Liver (tissue), 3 donors: ENCODE measurements around the gene CXCR3.

Experiments
- CTCF ChIP-seq: fragments of 150-350 bp; IDR thresholded peaks from 2 replicates; pipeline ENCODE4 v1.5.1; 2017; ENCODE audit warnings: improper control_type of control experiment, low read depth, low read length; ENCODE audit not compliant: missing input control
- EGR1 ChIP-seq, 2 donors: IDR thresholded peaks; 2 replicates each; pipeline ENCODE4 v1.6.1; 2016 to 2018; ENCODE audit warnings: antibody characterized with exemption in 2 of 2, low read depth in 2 of 2
- HNF4G ChIP-seq: IDR thresholded peaks from 2 replicates; pipeline ENCODE4 v1.6.1; 2016; ENCODE audit warnings: antibody characterized with exemption
- JUND ChIP-seq, 2 donors: IDR thresholded peaks; 2 replicates each; pipeline ENCODE4 v1.6.1; 2016; ENCODE audit warnings: antibody characterized with exemption in 2 of 2
- NR2F2 ChIP-seq: IDR thresholded peaks from 2 replicates; pipeline ENCODE4 v1.6.1; 2016; ENCODE audit warnings: antibody characterized with exemption
- RAD21 ChIP-seq, 2 donors: IDR thresholded peaks; 2 replicates each; pipeline ENCODE4 v1.6.1; 2016; ENCODE audit warnings: antibody characterized with exemption in 2 of 2, mild to moderate bottlenecking in 2 of 2
- TAF1 ChIP-seq: conservative IDR thresholded peaks from 2 replicates; pipeline ENCODE4 v1.6.1; 2016; ENCODE audit warnings: antibody characterized with exemption, mild to moderate bottlenecking
- TF ChIP-seq, protein P1 (sequence below): IDR thresholded peaks from 2 replicates; pipeline ENCODE4 v1.6.1; 2016; ENCODE audit warnings: antibody characterized with exemption
- TF ChIP-seq, protein P2 (sequence below): IDR thresholded peaks from 2 replicates; pipeline ENCODE4 v1.6.1; 2016; ENCODE audit warnings: antibody characterized with exemption
- donor health status: healthy.
- donor health status: healthy.

GRCh38 chrX:71622032-71622575 is 3.8 kb upstream of the CXCR3 start:
- TF ChIP-seq RAD21 (IDR thresholded peaks at IDR 0.05) = no peak
- no peak for TF ChIP-seq CTCF
- TF ChIP-seq, protein P1, sequence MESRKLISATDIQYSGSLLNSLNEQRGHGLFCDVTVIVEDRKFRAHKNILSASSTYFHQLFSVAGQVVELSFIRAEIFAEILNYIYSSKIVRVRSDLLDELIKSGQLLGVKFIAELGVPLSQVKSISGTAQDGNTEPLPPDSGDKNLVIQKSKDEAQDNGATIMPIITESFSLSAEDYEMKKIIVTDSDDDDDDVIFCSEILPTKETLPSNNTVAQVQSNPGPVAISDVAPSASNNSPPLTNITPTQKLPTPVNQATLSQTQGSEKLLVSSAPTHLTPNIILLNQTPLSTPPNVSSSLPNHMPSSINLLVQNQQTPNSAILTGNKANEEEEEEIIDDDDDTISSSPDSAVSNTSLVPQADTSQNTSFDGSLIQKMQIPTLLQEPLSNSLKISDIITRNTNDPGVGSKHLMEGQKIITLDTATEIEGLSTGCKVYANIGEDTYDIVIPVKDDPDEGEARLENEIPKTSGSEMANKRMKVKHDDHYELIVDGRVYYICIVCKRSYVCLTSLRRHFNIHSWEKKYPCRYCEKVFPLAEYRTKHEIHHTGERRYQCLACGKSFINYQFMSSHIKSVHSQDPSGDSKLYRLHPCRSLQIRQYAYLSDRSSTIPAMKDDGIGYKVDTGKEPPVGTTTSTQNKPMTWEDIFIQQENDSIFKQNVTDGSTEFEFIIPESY = no peak
- no peak for TF ChIP-seq EGR1 (IDR thresholded peaks at IDR 0.05; ENCODE audit: low read depth in 2 of 2)
- TF ChIP-seq, protein P2, sequence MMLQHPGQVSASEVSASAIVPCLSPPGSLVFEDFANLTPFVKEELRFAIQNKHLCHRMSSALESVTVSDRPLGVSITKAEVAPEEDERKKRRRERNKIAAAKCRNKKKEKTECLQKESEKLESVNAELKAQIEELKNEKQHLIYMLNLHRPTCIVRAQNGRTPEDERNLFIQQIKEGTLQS = no peak
- no peak for TF ChIP-seq JUND (IDR thresholded peaks at IDR 0.05)
- no peak for TF ChIP-seq NR2F2
- TF ChIP-seq HNF4G = no peak
- no peak for TF ChIP-seq TAF1
